ENCODE results near the gene SMARCB1. TPM values are rescaled to one million over a fixed set of nuclear protein-coding genes. Genes with fewer than 3 reads are reported as not detected.

The SMARCB1 gene
- total and polyA plus RNA-seq, 2 donors (not counting 1 experiment from before 2014, with no cell fraction given): 179 to 190 TPM

DNA sequence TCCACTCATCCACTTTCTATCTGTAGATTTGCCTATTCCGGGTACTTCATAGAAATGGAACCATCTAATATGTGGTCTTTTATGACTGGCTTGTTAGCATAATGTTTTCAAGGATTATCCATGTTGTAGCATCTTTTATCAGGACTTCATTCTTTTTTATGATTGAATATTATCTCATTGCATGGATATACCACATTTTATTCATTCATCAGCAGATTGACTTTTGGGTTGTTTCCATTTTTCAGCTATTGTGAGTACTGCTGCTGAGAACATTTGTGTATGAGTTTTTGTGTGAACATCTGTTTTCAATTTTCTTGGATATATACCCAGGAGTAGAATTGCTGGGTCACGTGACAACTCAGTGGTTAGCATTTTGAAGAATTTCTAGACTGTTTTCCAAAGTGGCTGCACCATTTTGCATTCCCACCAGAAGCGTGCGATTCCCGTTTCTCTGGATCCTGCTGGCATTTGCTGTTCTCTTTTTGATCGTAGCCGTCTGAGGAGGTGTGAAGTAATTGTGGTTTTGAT lies 43.1 kb downstream of the SMARCB1 start:
- ChIA-PET CTCF (interaction anchor here (0.9 kb wide), 1 partner anchor 20 kb away, joined by 4 read pairs; no protein-coding TSS in a partner anchor), POLR2A (no interaction called here)
- peaks cover 67% of the 10 kb centered on the region for H3K79me2 ChIP-seq (ENCODE audit: control insufficient read depth, insufficient read depth, low read length)
- peaks cover 6 to 20% of the 10 kb centered on the region in 2 donors for H3K4me1 ChIP-seq (ENCODE audit: control insufficient read depth in 2 of 2, insufficient read depth in 2 of 2, low read length in 2 of 2)
- H3K9me3 Mint-ChIP-seq (ENCODE audit: insufficient read depth): no peaks in the 10 kb centered on the region
- peaks cover 40% of the 10 kb centered on the region for H3K4me1 Mint-ChIP-seq
- no peaks in the 10 kb centered on the region for H3K27me3 ChIP-seq (replicated peaks in 1 of 4; ENCODE audit: control extremely low read depth in 1 of 4, control insufficient read depth in 3 of 4, insufficient read depth in 4 of 4, low read length in 3 of 4)
- ATAC-seq (ENCODE audit: low read depth): no peak
- no peak overlapping the region for H3K4me3 Mint-ChIP-seq
- peak overlapping the region; percentile 39 for H3K27ac Mint-ChIP-seq
- H3K4me2 ChIP-seq (replicated peaks; ENCODE audit: low read depth, low read length, poor library complexity, severe bottlenecking): no peak overlapping the region
- intact Hi-C loops (cut with micrococcal nuclease): loop anchor here (10.0 kb wide), 1 partner anchor 605 kb away; no protein-coding TSS in a partner anchor
- 100% methylated on average over 1 of the region's 7 CpGs for WGBS (ENCODE audit: insufficient coverage)
- no peak overlapping the region for H3K9ac ChIP-seq (ENCODE audit: low read length)
- no peaks in the 10 kb centered on the region for H3K27me3 Mint-ChIP-seq
- H2AFZ ChIP-seq (ENCODE audit: insufficient read depth, low read depth, low read length, poor library complexity, severe bottlenecking): no peak overlapping the region
- TF ChIP-seq EZH2 (IDR thresholded peaks at IDR 0.05; ENCODE audit: borderline replicate concordance, insufficient read depth, low read depth, low read length, poor library complexity, severe bottlenecking): no peak
- TF ChIP-seq, protein P1, sequence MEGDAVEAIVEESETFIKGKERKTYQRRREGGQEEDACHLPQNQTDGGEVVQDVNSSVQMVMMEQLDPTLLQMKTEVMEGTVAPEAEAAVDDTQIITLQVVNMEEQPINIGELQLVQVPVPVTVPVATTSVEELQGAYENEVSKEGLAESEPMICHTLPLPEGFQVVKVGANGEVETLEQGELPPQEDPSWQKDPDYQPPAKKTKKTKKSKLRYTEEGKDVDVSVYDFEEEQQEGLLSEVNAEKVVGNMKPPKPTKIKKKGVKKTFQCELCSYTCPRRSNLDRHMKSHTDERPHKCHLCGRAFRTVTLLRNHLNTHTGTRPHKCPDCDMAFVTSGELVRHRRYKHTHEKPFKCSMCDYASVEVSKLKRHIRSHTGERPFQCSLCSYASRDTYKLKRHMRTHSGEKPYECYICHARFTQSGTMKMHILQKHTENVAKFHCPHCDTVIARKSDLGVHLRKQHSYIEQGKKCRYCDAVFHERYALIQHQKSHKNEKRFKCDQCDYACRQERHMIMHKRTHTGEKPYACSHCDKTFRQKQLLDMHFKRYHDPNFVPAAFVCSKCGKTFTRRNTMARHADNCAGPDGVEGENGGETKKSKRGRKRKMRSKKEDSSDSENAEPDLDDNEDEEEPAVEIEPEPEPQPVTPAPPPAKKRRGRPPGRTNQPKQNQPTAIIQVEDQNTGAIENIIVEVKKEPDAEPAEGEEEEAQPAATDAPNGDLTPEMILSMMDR (IDR thresholded peaks at IDR 0.05): no peak
- H3K9me3 ChIP-seq (ENCODE audit: control extremely low read depth in 1 of 3, control insufficient read depth in 2 of 3, insufficient read depth in 1 of 3, low read length in 2 of 3): no peaks in the 10 kb centered on the region
- H4K20me1 ChIP-seq (ENCODE audit: control insufficient read depth, insufficient read depth, low read length, poor library complexity, severe bottlenecking): peaks cover 72% of the 10 kb centered on the region
- no peak for DNase-seq
- H3K4me3 ChIP-seq (ENCODE audit: control extremely low read depth in 1 of 5, extremely low read depth in 1 of 5, insufficient read depth in 1 of 5, low read depth in 2 of 5, low read length in 4 of 5): no peak overlapping the region
- peak overlapping the region in 1 of 2 donors; percentile 10 for H3K27ac ChIP-seq (ENCODE audit: low read length in 2 of 2)
- peaks cover 0 to 84% of the 10 kb centered on the region in 2 experiments for H3K36me3 ChIP-seq (replicated peaks in 1 of 2; ENCODE audit: control extremely low read depth in 1 of 2, control insufficient read depth in 1 of 2, extremely low read depth in 1 of 2, insufficient read depth in 2 of 2, low read length in 1 of 2)

DNA sequence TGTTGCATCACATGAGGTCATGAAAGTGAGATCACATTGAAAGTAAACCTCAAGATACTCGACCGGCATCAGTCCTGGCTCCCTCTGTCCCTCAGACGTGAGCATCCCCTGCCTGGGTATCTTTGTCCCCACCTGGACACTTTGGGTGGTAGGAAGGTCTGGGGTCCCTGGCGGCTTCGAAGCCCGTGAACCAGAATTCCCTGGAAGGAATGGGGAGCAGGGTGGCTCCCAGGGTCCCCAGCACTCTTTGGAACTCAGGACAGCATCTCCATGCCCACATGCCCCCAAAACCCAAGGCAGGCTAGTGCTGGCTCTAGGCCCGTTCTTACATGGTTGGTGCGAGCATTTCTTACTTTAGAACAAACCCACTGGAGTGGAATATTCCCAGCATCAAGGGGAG lies 44.5 kb downstream of the SMARCB1 start:
- Histone ChIP-seq H2AFZ (ENCODE audit: insufficient read depth, low read depth, low read length, poor library complexity, severe bottlenecking) (no peak overlapping the region), H3K9ac (ENCODE audit: low read length) (no peak overlapping the region), H3K4me3 (ENCODE audit: control extremely low read depth in 1 of 5, extremely low read depth in 1 of 5, insufficient read depth in 1 of 5, low read depth in 2 of 5, low read length in 4 of 5) (no peak overlapping the region), H3K36me3 (replicated peaks in 1 of 2; ENCODE audit: control extremely low read depth in 1 of 2, control insufficient read depth in 1 of 2, extremely low read depth in 1 of 2, insufficient read depth in 2 of 2, low read length in 1 of 2) (peaks cover 0 to 85% of the 10 kb centered on the region in 2 experiments), H3K27me3 (replicated peaks in 1 of 4; ENCODE audit: control extremely low read depth in 1 of 4, control insufficient read depth in 3 of 4, insufficient read depth in 4 of 4, low read length in 3 of 4) (no peaks in the 10 kb centered on the region), H4K20me1 (ENCODE audit: control insufficient read depth, insufficient read depth, low read length, poor library complexity, severe bottlenecking) (peaks cover 60% of the 10 kb centered on the region), H3K79me2 (ENCODE audit: control insufficient read depth, insufficient read depth, low read length) (peaks cover 56% of the 10 kb centered on the region), H3K4me2 (replicated peaks; ENCODE audit: low read depth, low read length, poor library complexity, severe bottlenecking) (no peak overlapping the region), H3K9me3 (ENCODE audit: control extremely low read depth in 1 of 3, control insufficient read depth in 2 of 3, insufficient read depth in 1 of 3, low read length in 2 of 3) (no peaks in the 10 kb centered on the region), H3K27ac (ENCODE audit: low read length in 2 of 2) (no peak overlapping the region), H3K4me1 (ENCODE audit: control insufficient read depth in 2 of 2, insufficient read depth in 2 of 2, low read length in 2 of 2) (peaks cover 11 to 27% of the 10 kb centered on the region in 2 donors)
- Mint-ChIP-seq H3K4me3 (no peak overlapping the region), H3K4me1 (peaks cover 46% of the 10 kb centered on the region), H3K9me3 (ENCODE audit: insufficient read depth) (no peaks in the 10 kb centered on the region), H3K27ac (peak overlapping the region; percentile 67), H3K27me3 (no peaks in the 10 kb centered on the region)
- no peak for DNase-seq
- POLR2A ChIA-PET: no interaction called here
- intact Hi-C loops (cut with micrococcal nuclease): loop anchor here (10.0 kb wide), 1 partner anchor 604 kb away; no protein-coding TSS in a partner anchor
- 95% methylated on average over 5 of the region's 8 CpGs for WGBS (ENCODE audit: insufficient coverage)
- CTCF ChIA-PET: interaction anchor here (0.5 kb wide), 1 partner anchor 1916 kb away, joined by 4 read pairs; no protein-coding TSS in a partner anchor
- ATAC-seq (ENCODE audit: low read depth): no peak
- TF ChIP-seq, protein P1 (IDR thresholded peaks at IDR 0.05): no peak
- no peak for TF ChIP-seq EZH2 (IDR thresholded peaks at IDR 0.05; ENCODE audit: borderline replicate concordance, insufficient read depth, low read depth, low read length, poor library complexity, severe bottlenecking)
